Upper lobe of right lung (tissue), 1 donor: ENCODE results near the gene SLC6A11. TPM values are rescaled to one million over a fixed set of nuclear protein-coding genes. Genes with fewer than 3 reads are reported as not detected.

Experiments
- ATAC-seq: fragments of 200-7000 bp; cut with Tn5 transposase; one replicate; pipeline ENCODE4 v1.9.1; 2020; ENCODE audit warnings: mild to moderate bottlenecking, moderate library complexity
- DNase-seq: peaks from one replicate; pipeline ENCODE4 v3.0.0-alpha.2; 2020
- H3K27ac ChIP-seq: fragments of 200-600 bp; one replicate; pipeline ENCODE4 v1.8.0; 2022
- H3K27me3 ChIP-seq: fragments of 200-600 bp; one replicate; pipeline ENCODE4 v1.8.0; 2022; ENCODE audit warnings: mild to moderate bottlenecking
- H3K36me3 ChIP-seq: fragments of 200-600 bp; one replicate; pipeline ENCODE4 v1.8.0; 2022
- H3K4me1 ChIP-seq: fragments of 200-600 bp; one replicate; pipeline ENCODE4 v1.8.0; 2022
- H3K4me3 ChIP-seq: fragments of 200-600 bp; one replicate; pipeline ENCODE4 v1.8.0; 2022; ENCODE audit warnings: mild to moderate bottlenecking
- H3K9me3 ChIP-seq: fragments of 200-600 bp; one replicate; pipeline ENCODE4 v1.8.0; 2022
- CTCF ChIP-seq: fragments of 200-600 bp; IDR thresholded peaks from one replicate; pipeline ENCODE4 v1.8.0; 2022; ENCODE audit warnings: antibody characterized with exemption
- intact Hi-C: fragments of 100-400 bp; cut with DNase I; formaldehyde crosslinking; loops from one replicate; pipeline ENCODE4 v1.11.0; 2022
- total RNA-seq: library from RNA; stranded (reverse); fragmentation: NEBNext Ultra II Directional; extraction: Animal tissue kit (Norgen Biotek cat#: 25700); gene quantifications from one replicate; pipeline ENCODE4 v1.2.1, GENCODE V29; 2021
- donor health status: DM: no; HTN: yes; CAD: no; lungs with severe emphysema.

The SLC6A11 gene
- total RNA-seq, 1 donor from 2014 or later = 0.17 TPM

- no peak overlapping the region for H3K27ac ChIP-seq
- peaks cover 4% of the 10 kb centered on the region for H3K4me1 ChIP-seq
- TF ChIP-seq CTCF = no peak
- no peaks in the 10 kb centered on the region for H3K9me3 ChIP-seq
- peaks cover 11% of the 10 kb centered on the region for H3K27me3 ChIP-seq
- ATAC-seq (no peak), DNase-seq (no peak)
- intact Hi-C loops = no loop called here
- H3K36me3 ChIP-seq = no peaks in the 10 kb centered on the region
- no peak overlapping the region for H3K4me3 ChIP-seq
Measured at GRCh38 chr3:10988001-10988665, 172.1 kb downstream of the SLC6A11 start.

GRCh38 chr3:10988991-10989484 is 173.0 kb downstream of the SLC6A11 start:
- Histone ChIP-seq H3K4me3 (no peak overlapping the region), H3K27ac (no peak overlapping the region), H3K4me1 (no peaks in the 10 kb centered on the region), H3K36me3 (no peaks in the 10 kb centered on the region), H3K9me3 (no peaks in the 10 kb centered on the region), H3K27me3 (peaks cover 20% of the 10 kb centered on the region)
- TF ChIP-seq CTCF = no peak
- DNase-seq (no peak), ATAC-seq (no peak)
- intact Hi-C loops = no loop called here

Other genes with a start within 250 kb of the SLC6A11 start
- gene SLC6A1, start 176.5 kb downstream of the SLC6A11 start, total RNA-seq = 0.84 TPM